ENCODE measurements around the gene ATG7. TPM values are rescaled to one million over a fixed set of nuclear protein-coding genes. Genes with fewer than 3 reads are reported as not detected.

ATG7 gene
- total RNA-seq, 1 experiment from 2014 or later, result 29.3 TPM

DNA sequence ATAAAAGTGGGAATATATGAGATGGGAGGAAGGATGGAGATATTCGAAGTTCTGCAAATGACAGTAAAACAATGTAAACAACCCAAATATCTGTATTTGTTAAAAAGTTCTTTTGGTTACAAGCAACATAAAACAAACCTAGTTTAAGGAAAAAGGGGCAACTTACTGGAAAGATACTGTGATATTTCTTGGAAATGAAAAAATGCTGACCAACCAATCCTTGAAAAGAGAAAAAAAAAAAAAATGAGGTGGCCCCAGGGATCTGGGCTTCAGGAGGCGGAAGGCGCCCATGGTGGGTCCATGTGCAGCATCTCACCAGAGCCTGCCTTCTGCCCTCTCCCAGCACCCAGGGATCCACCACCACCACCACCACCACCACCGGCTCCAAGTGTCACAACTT, 312.4 kb downstream of the ATG7 start:
- Histone ChIP-seq H2AFZ (ENCODE audit: low read depth, low read length, poor library complexity, severe bottlenecking) (no peak overlapping the region), H4K20me1 (ENCODE audit: insufficient read depth) (no peaks in the 10 kb centered on the region), H3K9me3 (ENCODE audit: control insufficient read depth in 1 of 2, insufficient read depth in 1 of 2, low read depth in 1 of 2, low read length in 2 of 2) (no peaks in the 10 kb centered on the region), H3K4me3 (replicated peaks in 1 of 2; ENCODE audit: low read depth in 1 of 2, low read length in 2 of 2) (no peak overlapping the region), H3K4me2 (ENCODE audit: low read length) (no peak overlapping the region), H3K9me2 (ENCODE audit: insufficient read depth) (no peaks in the 10 kb centered on the region), H3K27ac (ENCODE audit: low read depth, low read length) (no peak overlapping the region), H3K4me1 (ENCODE audit: control insufficient read depth in 1 of 2, insufficient read depth in 2 of 2, low read length in 2 of 2) (peaks cover 9 to 16% of the 10 kb centered on the region in 2 experiments; a peak in 3 of 4 replicates), H3K79me2 (ENCODE audit: insufficient read depth, low read length) (peaks cover 57% of the 10 kb centered on the region), H3K9ac (ENCODE audit: low read length) (no peak overlapping the region), H3K27me3 (ENCODE audit: insufficient read depth, low read length) (no peaks in the 10 kb centered on the region), H3K36me3 (ENCODE audit: control insufficient read depth in 1 of 2, insufficient read depth in 2 of 2, low read length in 2 of 2) (no peaks in the 10 kb centered on the region)
- ChIA-PET CTCF (no interaction called here), RAD21 (ENCODE audit: low non-redundant PET in 1 of 2, low total read pairs in 2 of 2, uncharacterized antibody in 2 of 2, unreplicated experiment in 2 of 2) (no interaction called here), POLR2A (no interaction called here)
- intact Hi-C loops (cut with micrococcal nuclease), result no loop called here
- no peak for TF ChIP-seq POLR2A (IDR thresholded peaks at IDR 0.05; ENCODE audit: borderline replicate concordance, extremely low read depth, insufficient read depth, insufficient read length)
- no peak for DNase-seq (ENCODE audit: low read depth, low spot score)
- ATAC-seq, result no peak
- no TSS peak for BruUV-seq (replicated peaks)

DNA sequence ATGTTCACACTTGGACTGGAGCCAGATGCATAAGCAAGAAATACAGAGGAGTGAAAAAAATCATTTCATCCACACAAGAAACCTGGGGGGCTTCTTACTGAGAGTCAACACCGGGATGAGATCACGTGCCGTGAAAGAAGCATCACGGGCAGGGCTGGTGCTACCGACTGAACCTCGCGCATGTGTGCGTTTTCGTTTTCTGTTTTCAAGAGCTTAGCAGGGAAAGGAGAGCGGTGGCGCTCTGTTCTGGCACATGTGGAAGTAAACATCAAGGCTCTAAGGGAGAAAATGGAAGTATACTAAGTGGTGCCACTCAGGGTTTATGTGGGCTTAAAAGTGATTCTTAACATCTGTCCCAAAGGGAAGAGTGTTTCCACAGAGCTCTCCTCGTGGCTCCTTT, 315.6 kb downstream of the ATG7 start:
- Histone ChIP-seq H3K36me3 (ENCODE audit: control insufficient read depth in 1 of 2, insufficient read depth in 2 of 2, low read length in 2 of 2) (no peaks in the 10 kb centered on the region), H3K9me3 (ENCODE audit: control insufficient read depth in 1 of 2, insufficient read depth in 1 of 2, low read depth in 1 of 2, low read length in 2 of 2) (no peaks in the 10 kb centered on the region), H3K4me2 (ENCODE audit: low read length) (no peak overlapping the region), H3K79me2 (ENCODE audit: insufficient read depth, low read length) (peaks cover 37% of the 10 kb centered on the region), H3K27ac (ENCODE audit: low read depth, low read length) (no peak overlapping the region), H3K9me2 (ENCODE audit: insufficient read depth) (no peaks in the 10 kb centered on the region), H3K4me1 (ENCODE audit: control insufficient read depth in 1 of 2, insufficient read depth in 2 of 2, low read length in 2 of 2) (peaks cover 14 to 24% of the 10 kb centered on the region in 2 experiments), H3K9ac (ENCODE audit: low read length) (no peak overlapping the region), H4K20me1 (ENCODE audit: insufficient read depth) (no peaks in the 10 kb centered on the region), H2AFZ (ENCODE audit: low read depth, low read length, poor library complexity, severe bottlenecking) (no peak overlapping the region), H3K4me3 (replicated peaks in 1 of 2; ENCODE audit: low read depth in 1 of 2, low read length in 2 of 2) (no peak overlapping the region), H3K27me3 (ENCODE audit: insufficient read depth, low read length) (no peaks in the 10 kb centered on the region)
- ATAC-seq (no peak), DNase-seq (ENCODE audit: low read depth, low spot score) (no peak)
- intact Hi-C loops (cut with micrococcal nuclease), result no loop called here
- CTCF ChIA-PET, result no interaction called here
- no TSS peak for BruUV-seq (replicated peaks)
- RAD21 ChIA-PET (ENCODE audit: low non-redundant PET in 1 of 2, low total read pairs in 2 of 2, uncharacterized antibody in 2 of 2, unreplicated experiment in 2 of 2), result no interaction called here
- POLR2A ChIA-PET, result no interaction called here
- TF ChIP-seq, protein P1, sequence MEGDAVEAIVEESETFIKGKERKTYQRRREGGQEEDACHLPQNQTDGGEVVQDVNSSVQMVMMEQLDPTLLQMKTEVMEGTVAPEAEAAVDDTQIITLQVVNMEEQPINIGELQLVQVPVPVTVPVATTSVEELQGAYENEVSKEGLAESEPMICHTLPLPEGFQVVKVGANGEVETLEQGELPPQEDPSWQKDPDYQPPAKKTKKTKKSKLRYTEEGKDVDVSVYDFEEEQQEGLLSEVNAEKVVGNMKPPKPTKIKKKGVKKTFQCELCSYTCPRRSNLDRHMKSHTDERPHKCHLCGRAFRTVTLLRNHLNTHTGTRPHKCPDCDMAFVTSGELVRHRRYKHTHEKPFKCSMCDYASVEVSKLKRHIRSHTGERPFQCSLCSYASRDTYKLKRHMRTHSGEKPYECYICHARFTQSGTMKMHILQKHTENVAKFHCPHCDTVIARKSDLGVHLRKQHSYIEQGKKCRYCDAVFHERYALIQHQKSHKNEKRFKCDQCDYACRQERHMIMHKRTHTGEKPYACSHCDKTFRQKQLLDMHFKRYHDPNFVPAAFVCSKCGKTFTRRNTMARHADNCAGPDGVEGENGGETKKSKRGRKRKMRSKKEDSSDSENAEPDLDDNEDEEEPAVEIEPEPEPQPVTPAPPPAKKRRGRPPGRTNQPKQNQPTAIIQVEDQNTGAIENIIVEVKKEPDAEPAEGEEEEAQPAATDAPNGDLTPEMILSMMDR (IDR thresholded peaks at IDR 0.05 in 2 of 3, conservative IDR thresholded peaks at IDR 0.05 in 1 of 3; ENCODE audit: borderline replicate concordance in 1 of 3, insufficient read depth in 1 of 3, low read depth in 2 of 3, low read length in 2 of 3), result no peak
- TF ChIP-seq, protein P2, sequence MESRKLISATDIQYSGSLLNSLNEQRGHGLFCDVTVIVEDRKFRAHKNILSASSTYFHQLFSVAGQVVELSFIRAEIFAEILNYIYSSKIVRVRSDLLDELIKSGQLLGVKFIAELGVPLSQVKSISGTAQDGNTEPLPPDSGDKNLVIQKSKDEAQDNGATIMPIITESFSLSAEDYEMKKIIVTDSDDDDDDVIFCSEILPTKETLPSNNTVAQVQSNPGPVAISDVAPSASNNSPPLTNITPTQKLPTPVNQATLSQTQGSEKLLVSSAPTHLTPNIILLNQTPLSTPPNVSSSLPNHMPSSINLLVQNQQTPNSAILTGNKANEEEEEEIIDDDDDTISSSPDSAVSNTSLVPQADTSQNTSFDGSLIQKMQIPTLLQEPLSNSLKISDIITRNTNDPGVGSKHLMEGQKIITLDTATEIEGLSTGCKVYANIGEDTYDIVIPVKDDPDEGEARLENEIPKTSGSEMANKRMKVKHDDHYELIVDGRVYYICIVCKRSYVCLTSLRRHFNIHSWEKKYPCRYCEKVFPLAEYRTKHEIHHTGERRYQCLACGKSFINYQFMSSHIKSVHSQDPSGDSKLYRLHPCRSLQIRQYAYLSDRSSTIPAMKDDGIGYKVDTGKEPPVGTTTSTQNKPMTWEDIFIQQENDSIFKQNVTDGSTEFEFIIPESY (IDR thresholded peaks at IDR 0.05; ENCODE audit: extremely low read depth, insufficient replicate concordance, low read length), result no peak
- TF ChIP-seq, protein P3, sequence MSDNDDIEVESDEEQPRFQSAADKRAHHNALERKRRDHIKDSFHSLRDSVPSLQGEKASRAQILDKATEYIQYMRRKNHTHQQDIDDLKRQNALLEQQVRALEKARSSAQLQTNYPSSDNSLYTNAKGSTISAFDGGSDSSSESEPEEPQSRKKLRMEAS (IDR thresholded peaks at IDR 0.05), result no peak
- TF ChIP-seq POLR2A (IDR thresholded peaks at IDR 0.05; ENCODE audit: borderline replicate concordance, extremely low read depth, insufficient read depth, insufficient read length) (no peak), CBX3 (IDR thresholded peaks at IDR 0.05; ENCODE audit: low read depth) (no peak), RAD21 (IDR thresholded peaks at IDR 0.05; ENCODE audit: low read depth) (no peak), ZNF274 (IDR thresholded peaks at IDR 0.05; ENCODE audit: low read depth, low read length) (no peak), SIN3A (IDR thresholded peaks at IDR 0.05; ENCODE audit: low read depth) (no peak), JUND (IDR thresholded peaks at IDR 0.05) (no peak), SRF (IDR thresholded peaks at IDR 0.05; ENCODE audit: low read depth) (no peak), YY1 (IDR thresholded peaks at IDR 0.05; ENCODE audit: extremely low read depth, insufficient replicate concordance, low read depth, low read length) (no peak), ELF1 (IDR thresholded peaks at IDR 0.05; ENCODE audit: borderline replicate concordance, low read depth) (no peak), EZH2 (IDR thresholded peaks at IDR 0.05) (no peak)

Measured in HCT116 (cell line).